Natural killer cell (primary cell): ENCODE measurements around the gene NGLY1. TPM values are rescaled to one million over a fixed set of nuclear protein-coding genes. Genes with fewer than 3 reads are reported as not detected.

Source experiments
- ATAC-seq, 3 donors: fragments of 150-1000 bp in 2 of 3; fragments of 200-7000 bp in 1 of 3; cut with Tn5 transposase; 1 replicate in 1 of 3; 2 replicates in 2 of 3; pipeline ENCODE4 v1.10.0; 2021; ENCODE audit warnings: mild to moderate bottlenecking in 2 of 3, moderate library complexity in 2 of 3
- DNase-seq, 2 donors: peaks; one replicate each; pipeline versions ENCODE4 v3.0.0 to v3.0.0-alpha.2; 2013 to 2021; ENCODE audit warnings: mixed read lengths in 1 of 2
- H3K27ac ChIP-seq: one replicate; pipeline ENCODE4 v1.5.1; 2013; ENCODE audit warnings: mild to moderate bottlenecking, low read length
- H3K27me3 ChIP-seq: one replicate; pipeline ENCODE4 v1.6.1; 2013; ENCODE audit warnings: low read length; ENCODE audit not compliant: control insufficient read depth, insufficient read depth
- H3K36me3 ChIP-seq: one replicate; pipeline ENCODE4 v1.6.1; 2013; ENCODE audit warnings: low read length; ENCODE audit not compliant: control insufficient read depth, insufficient read depth
- H3K4me1 ChIP-seq: one replicate; pipeline ENCODE4 v1.6.1; 2013; ENCODE audit warnings: low read length; ENCODE audit not compliant: control insufficient read depth, insufficient read depth
- H3K4me3 ChIP-seq: one replicate; pipeline ENCODE4 v1.5.1; 2013; ENCODE audit warnings: low read length
- H3K9me3 ChIP-seq: one replicate; pipeline ENCODE4 v1.6.1; 2013; ENCODE audit warnings: low read length; ENCODE audit not compliant: control insufficient read depth, insufficient read depth
- H3K27ac Mint-ChIP-seq, 2 donors: one replicate each; pipeline ENCODE4 v1.8.0; 2022; ENCODE audit warnings: mild to moderate bottlenecking in 2 of 2, mixed read lengths in 2 of 2, moderate library complexity in 1 of 2
- H3K27me3 Mint-ChIP-seq, 2 donors: one replicate each; pipeline ENCODE4 v1.8.0; 2022; ENCODE audit warnings: low read depth in 2 of 2, mixed read lengths in 2 of 2
- H3K36me3 Mint-ChIP-seq: one replicate; pipeline ENCODE4 v1.8.0; 2022; ENCODE audit warnings: mixed read lengths
- H3K4me1 Mint-ChIP-seq, 2 donors: one replicate each; pipeline ENCODE4 v1.8.0; 2022; ENCODE audit warnings: mixed read lengths in 2 of 2
- H3K4me3 Mint-ChIP-seq: one replicate; pipeline ENCODE4 v1.8.0; 2022; ENCODE audit warnings: mild to moderate bottlenecking, moderate library complexity, mixed read lengths
- H3K9me3 Mint-ChIP-seq, 2 donors: one replicate each; pipeline ENCODE4 v1.8.0; 2022; ENCODE audit warnings: mixed read lengths in 2 of 2
- CTCF ChIP-seq: fragments of 200-600 bp; IDR thresholded peaks from one replicate; pipeline ENCODE4 v1.8.0; 2022; ENCODE audit warnings: antibody characterized with exemption
- WGBS: methylation state at CpG from one replicate; pipeline ENCODE4 v1.1.7; 2013; ENCODE audit warnings: missing lambda C conversion rate; ENCODE audit not compliant: insufficient coverage; 5-methylcytosine and 5-hydroxymethylcytosine counted together
- intact Hi-C: fragments of 100-400 bp; cut with micrococcal nuclease; formaldehyde crosslinking; loops from one replicate; pipeline ENCODE4 v1.14.2; 2022
- total RNA-seq, 4 donors: library from RNA; stranded (reverse); fragments of 120-200 nt in 1 of 4; gene quantifications; one replicate each; pipeline versions ENCODE4 v1.2.3 to v1.2.4, GENCODE V29; 2013 to 2022

The NGLY1 gene
- total RNA-seq, 3 donors from 2014 or later (not counting 1 experiment from before 2014, with no cell fraction given) = 63.0 to 93.5 (median 88.6) TPM

- no peaks in the 10 kb centered on the region for H3K36me3 Mint-ChIP-seq
- WGBS = 92% methylated on average over 9 of the region's 11 CpGs
- no peaks in the 10 kb centered on the region for H3K9me3 Mint-ChIP-seq
- ATAC-seq (no peak), DNase-seq (no peak)
- intact Hi-C loops = no loop called here
- Histone ChIP-seq H3K4me3 (no peak overlapping the region), H3K4me1 (no peaks in the 10 kb centered on the region), H3K36me3 (no peaks in the 10 kb centered on the region), H3K9me3 (no peaks in the 10 kb centered on the region), H3K27ac (no peak overlapping the region), H3K27me3 (peaks cover 3% of the 10 kb centered on the region)
- TF ChIP-seq CTCF = no peak
- peaks cover 3 to 9% of the 10 kb centered on the region in 2 donors for H3K27me3 Mint-ChIP-seq
- H3K4me1 Mint-ChIP-seq = peaks cover 0 to 4% of the 10 kb centered on the region in 2 donors
- H3K27ac Mint-ChIP-seq = no peak overlapping the region
- no peak overlapping the region for H3K4me3 Mint-ChIP-seq
Observed at GRCh38 chr3:25713341-25713985, 69.8 kb downstream of the NGLY1 start.

- Mint-ChIP-seq H3K27ac (no peak overlapping the region), H3K36me3 (no peaks in the 10 kb centered on the region), H3K4me1 (no peaks in the 10 kb centered on the region), H3K4me3 (no peak overlapping the region), H3K27me3 (peaks cover 3 to 24% of the 10 kb centered on the region in 2 donors), H3K9me3 (no peaks in the 10 kb centered on the region)
- Histone ChIP-seq H3K4me3 (no peak overlapping the region), H3K4me1 (no peaks in the 10 kb centered on the region), H3K9me3 (no peaks in the 10 kb centered on the region), H3K36me3 (no peaks in the 10 kb centered on the region), H3K27ac (no peak overlapping the region), H3K27me3 (peaks cover 3% of the 10 kb centered on the region)
- TF ChIP-seq CTCF = no peak
- intact Hi-C loops = no loop called here
- no peak for DNase-seq
- ATAC-seq = no peak
- no CpG with 5 or more reads among the region's 2 CpGs for WGBS
Observed at GRCh38 chr3:25711090-25711489, 72.2 kb downstream of the NGLY1 start.

- 76% methylated on average over 3 of the region's 3 CpGs for WGBS
- TF ChIP-seq CTCF = no peak
- no peak overlapping the region for H3K27ac Mint-ChIP-seq
- no peaks in the 10 kb centered on the region for H3K9me3 ChIP-seq
- no peak overlapping the region for H3K4me3 Mint-ChIP-seq
- H3K27me3 ChIP-seq = peaks cover 3% of the 10 kb centered on the region
- no peaks in the 10 kb centered on the region for H3K4me1 ChIP-seq
- H3K36me3 Mint-ChIP-seq = no peaks in the 10 kb centered on the region
- no peaks in the 10 kb centered on the region for H3K36me3 ChIP-seq
- ATAC-seq (no peak), DNase-seq (no peak)
- H3K4me3 ChIP-seq = no peak overlapping the region
- H3K9me3 Mint-ChIP-seq = no peaks in the 10 kb centered on the region
- H3K27me3 Mint-ChIP-seq = peaks cover 3 to 31% of the 10 kb centered on the region in 2 donors
- H3K4me1 Mint-ChIP-seq = no peaks in the 10 kb centered on the region
- H3K27ac ChIP-seq = no peak overlapping the region
- intact Hi-C loops = no loop called here
Observed at GRCh38 chr3:25708036-25708435, 75.2 kb downstream of the NGLY1 start.
